GM21423 (cell line): ENCODE measurements around the gene RPS4Y1.
A peak's percentile ranks its signal among the peaks of the same experiment; 100 is the strongest.
"Not testable (repeated sequence)": the region's sequence is repeated elsewhere in the genome, so short reads cannot be mapped to it uniquely, and the experiment has no call there.

Experiments
- ATAC-seq: cut with Tn5 transposase; IDR thresholded peaks from one replicate; pipeline ENCODE4 v1.9.1; 2021; ENCODE audit warnings: mild to moderate bottlenecking, moderate library complexity; ENCODE audit not compliant: unreplicated experiment

Gene RPS4Y1

GRCh38 chrY:2841471-2841893 lies at the start of gene RPS4Y1:
Gene RPS4Y1, plus strand, starts transcription at chrY:2841602. Its CDS starts 23 bp downstream, at chrY:2841625.
- ATAC-seq = peak; percentile 92

GRCh38 chrY:2796977-2797523 lies 44.4 kb upstream of the RPS4Y1 start:
- ATAC-seq = no peak

DNA sequence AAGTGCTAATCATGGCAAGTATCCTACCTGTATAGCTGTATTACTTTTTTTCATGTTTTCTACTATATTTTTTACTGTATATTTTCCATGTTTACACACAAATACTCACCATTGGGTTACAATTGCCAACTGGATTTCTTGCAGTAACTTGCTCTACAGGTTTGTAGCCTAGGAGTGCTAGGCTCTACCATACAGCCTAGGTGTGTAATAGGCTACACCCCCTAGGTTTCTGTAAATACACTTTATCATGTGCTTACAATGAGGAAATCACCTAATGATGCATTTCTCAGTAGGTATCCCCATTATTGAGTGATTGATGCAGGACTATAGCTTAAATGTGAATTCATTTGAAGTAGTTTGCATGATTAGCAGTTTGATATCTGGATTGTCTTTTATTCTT lies 43.4 kb upstream of the RPS4Y1 start:
- ATAC-seq = no peak

DNA sequence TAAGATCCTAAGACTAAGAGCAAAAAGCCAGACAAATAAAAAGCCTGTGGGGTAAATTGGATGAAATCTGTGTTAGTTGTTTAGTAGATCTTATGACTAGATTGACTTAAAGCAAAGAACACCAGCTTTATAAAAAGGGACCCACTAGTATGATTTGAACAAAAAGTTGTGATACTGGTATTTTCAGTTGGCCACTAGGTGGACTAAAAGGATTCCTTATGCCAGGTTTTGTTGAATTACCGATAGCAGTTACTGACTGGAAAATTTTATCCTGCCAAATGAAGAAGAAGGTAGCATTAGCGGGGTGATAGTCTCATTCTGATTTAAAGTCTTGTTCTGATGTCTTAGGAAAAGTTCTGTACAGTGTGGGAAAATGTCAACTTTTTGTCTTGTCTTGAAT lies 41.2 kb upstream of the RPS4Y1 start:
- no peak for ATAC-seq

DNA sequence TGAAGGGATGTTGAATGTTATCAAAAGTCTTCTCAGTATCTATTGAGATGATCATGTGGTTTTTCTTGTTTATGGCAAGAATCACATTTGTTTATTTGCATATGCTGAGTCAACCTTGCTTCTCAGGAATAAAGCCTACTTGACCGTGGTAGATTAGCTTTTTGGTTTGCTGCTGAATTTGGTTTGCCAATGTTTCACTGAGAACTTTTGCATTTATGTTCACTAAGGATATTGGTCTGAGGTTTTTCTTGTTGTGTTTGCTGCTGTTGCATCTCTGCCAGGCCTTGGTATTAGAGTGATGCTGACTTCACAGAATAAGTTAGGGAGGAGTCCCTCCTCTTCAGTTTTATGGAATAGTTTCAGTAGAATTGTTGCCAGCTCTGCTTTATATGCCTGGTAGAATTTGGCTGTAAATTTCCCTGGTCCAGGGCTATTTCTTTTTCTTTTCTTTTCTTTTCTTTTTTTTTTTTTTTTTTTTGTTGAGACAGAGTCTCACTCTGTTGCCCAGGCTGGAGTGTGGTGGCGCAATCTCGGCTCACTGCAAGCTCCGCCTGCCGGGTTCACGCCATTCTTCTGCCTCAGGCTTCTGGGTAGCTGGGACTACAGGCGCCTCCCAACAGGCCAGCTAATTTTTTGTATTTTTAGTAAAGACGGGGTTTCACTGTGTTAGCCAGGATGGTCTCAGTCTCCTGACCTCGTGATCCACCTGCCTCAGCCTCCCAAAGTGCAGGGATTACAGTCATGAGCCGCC lies 24.1 kb upstream of the RPS4Y1 start:
- not testable (repeated sequence) for ATAC-seq

- no peak for ATAC-seq
Observed at GRCh38 chrY:2824471-2824870, 16.9 kb upstream of the RPS4Y1 start.

- no peak for ATAC-seq
Observed at GRCh38 chrY:2828497-2828896, 12.9 kb upstream of the RPS4Y1 start.

DNA sequence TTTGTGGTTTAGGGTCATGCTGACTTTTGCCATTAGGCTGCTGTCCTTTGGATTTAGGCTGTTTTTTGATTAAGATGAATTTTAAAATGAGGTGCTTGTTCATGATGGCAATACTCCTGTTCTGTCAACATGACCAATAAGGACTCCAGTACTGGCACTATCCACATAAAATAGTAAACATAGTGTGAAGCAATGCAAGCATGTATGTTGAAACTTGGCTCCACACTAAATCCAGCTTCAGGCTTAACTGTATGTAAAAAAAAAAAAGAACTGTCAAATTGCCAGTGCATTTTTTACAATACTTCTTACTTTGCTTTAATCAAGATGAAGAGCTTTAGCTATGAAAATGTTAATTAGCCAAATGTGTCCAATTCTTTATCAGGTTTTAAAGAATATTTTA lies 6.2 kb upstream of the RPS4Y1 start:
- ATAC-seq = no peak

DNA sequence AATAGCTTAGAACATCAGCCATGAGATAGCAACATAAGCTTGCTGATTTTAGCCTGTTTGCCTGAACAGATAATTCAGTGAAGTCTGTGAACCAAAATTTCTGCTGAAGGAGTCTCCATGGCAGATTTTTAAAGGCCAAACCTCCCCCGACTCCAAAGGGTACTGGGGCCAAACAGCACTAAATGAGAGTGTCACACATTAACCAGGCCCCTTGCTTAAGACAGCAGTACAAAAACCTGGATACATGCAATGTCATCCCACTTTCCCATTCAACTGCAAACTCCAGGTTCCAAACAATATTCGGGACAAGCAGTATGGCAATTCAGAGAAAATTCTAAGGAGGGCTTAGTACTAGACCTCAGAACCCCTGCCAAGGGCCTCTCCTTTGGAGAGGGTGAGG lies 4.3 kb upstream of the RPS4Y1 start:
- no peak for ATAC-seq

- no peak for ATAC-seq
Observed at GRCh38 chrY:2837932-2838331, 3.5 kb upstream of the RPS4Y1 start.

GRCh38 chrY:2846791-2847190 lies 5.4 kb downstream of the RPS4Y1 start:
- no peak for ATAC-seq

DNA sequence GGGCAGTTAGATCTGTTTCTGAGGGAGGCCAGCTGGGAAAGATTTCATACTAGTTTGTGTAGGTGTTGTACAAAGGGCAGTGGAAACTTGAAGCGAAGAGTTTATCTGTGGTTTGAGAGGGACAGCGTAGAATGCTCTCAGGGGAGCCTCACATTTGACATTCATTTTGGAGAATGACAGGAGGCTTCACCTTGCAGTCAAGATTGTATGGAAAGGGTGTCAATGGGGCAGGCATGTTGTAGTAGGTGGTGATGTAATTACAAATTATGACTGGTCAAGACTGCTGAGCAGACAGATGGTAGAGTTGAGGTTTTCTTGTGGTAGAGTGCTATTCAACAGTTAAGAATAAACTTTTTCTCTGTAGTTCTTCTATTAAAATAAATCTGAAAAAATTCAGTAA lies 7.0 kb downstream of the RPS4Y1 start:
- ATAC-seq = no peak

- no peak for ATAC-seq
Observed at GRCh38 chrY:2849368-2849767, 8.0 kb downstream of the RPS4Y1 start.

- ATAC-seq = no peak
Observed at GRCh38 chrY:2854145-2854774, 12.9 kb downstream of the RPS4Y1 start.

DNA sequence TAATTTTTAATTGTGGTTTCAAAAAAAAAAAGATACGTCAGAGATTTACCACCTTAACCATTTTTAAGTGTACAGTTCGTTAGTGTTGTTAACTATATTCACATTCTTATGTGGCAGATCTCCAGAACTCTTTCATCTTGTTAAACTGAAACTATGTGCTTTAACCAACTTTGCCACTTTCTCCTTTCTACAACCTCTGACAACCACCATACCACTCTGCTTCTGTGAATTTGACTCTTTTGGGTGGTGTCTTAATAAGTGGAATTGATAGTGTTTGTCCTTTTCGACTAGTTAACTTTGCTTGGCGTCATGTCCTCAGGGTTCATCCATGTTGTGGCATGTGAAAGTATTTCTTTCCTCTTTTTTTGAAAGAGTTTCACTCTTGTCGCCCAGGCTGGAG lies 15.7 kb downstream of the RPS4Y1 start:
- ATAC-seq = no peak

- ATAC-seq = no peak
Observed at GRCh38 chrY:2857686-2858085, 16.3 kb downstream of the RPS4Y1 start.

- ATAC-seq = no peak
Observed at GRCh38 chrY:2859782-2860181, 18.4 kb downstream of the RPS4Y1 start.

DNA sequence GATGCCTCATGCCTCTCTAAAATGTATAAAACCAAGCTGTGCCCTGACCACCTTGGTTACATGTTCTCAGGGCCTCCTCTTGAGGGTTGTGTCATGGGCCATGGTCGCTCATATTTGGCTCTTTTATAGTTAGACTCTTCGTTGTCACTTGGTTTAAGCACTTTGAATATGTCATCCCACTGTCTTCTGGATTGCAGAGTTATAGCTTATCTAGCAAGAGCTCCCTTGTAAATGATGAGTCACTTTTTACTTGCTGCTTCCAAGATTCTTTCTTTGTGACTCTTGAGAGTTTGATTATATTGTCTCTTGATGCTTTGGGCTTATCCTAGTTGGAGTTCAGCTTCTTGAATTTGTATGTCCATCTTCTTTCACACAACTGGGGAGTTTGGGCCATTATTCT lies 19.1 kb downstream of the RPS4Y1 start:
- no peak for ATAC-seq

DNA sequence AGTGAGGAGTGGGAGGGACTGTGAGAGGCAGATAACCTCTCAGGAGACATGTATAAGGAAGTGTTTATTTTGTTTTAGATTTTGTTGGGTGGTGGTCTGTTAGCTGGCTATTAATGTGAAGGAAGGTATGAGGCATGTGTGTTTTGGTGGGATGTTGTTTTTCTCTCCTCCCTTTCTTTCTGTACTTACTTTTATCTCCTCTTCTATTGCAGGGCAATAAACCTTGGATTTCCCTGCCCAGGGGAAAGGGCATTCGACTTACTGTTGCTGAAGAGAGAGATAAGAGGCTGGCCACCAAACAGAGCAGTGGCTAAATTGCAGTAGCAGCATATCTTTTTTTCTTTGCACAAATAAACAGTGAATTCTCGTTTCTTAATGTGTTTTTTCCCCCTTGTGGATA lies 25.2 kb downstream of the RPS4Y1 start:
- no peak for ATAC-seq

- ATAC-seq = no peak
Observed at GRCh38 chrY:2867469-2867868, 26.1 kb downstream of the RPS4Y1 start.

GRCh38 chrY:2868035-2868607 lies 26.7 kb downstream of the RPS4Y1 start:
- no peak for ATAC-seq

GRCh38 chrY:2872234-2872633 lies 30.8 kb downstream of the RPS4Y1 start:
- not testable (repeated sequence) for ATAC-seq
